ENCODE measurements around the gene DUSP7. TPM values are rescaled to one million over a fixed set of nuclear protein-coding genes. Genes with fewer than 3 reads are reported as not detected.

The DUSP7 gene
- total and polyA plus RNA-seq, 9 of the 15 experiments (the other 6 are each of a cell fraction or from before 2014, with no cell fraction given) = 0.45 to 15.8 (median 8.2) TPM

GRCh38 chr3:52019352-52020080 lies 36.9 kb downstream of the DUSP7 start (continued):
- TF ChIP-seq ZNF592 (IDR thresholded peaks at IDR 0.05) (0 out of 2 replicates have a peak, but pooled peaks have one; percentile 36), STAT6 (CRISPR knock-in tag; IDR thresholded peaks at IDR 0.05) (no peak), SMARCC2 (IDR thresholded peaks at IDR 0.05; ENCODE audit: low read depth) (no peak), CC2D1A (IDR thresholded peaks at IDR 0.05) (no peak)
